ENCODE measurements around the gene SLC6A5.

SLC6A5 gene

GRCh38 chr11:20620988-20621387 is 21.6 kb downstream of the SLC6A5 start:
- DNase-seq (ENCODE audit: low read depth in 2 of 2), result no peak

DNA sequence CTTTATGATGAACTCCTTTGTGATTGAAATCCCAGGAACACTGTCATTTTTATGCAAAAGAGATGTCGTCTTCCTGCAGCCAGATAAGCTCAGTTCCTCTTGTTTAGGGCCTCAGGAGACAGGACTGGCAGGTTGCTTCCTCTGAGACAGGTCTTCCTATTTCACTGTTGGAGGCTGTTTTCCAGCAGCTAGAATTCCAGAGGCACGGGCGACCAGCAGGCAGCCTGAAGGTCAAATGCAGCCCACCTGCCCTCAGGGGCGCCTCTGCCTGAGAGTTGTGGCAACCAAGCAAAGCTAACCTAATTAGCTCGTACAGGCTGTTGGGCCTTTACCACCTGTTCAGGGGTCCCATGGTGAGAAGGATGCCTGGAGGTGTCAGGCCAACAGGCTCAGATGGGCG is 22.3 kb downstream of the SLC6A5 start:
- DNase-seq (ENCODE audit: low read depth in 2 of 2), result no peak

DNA sequence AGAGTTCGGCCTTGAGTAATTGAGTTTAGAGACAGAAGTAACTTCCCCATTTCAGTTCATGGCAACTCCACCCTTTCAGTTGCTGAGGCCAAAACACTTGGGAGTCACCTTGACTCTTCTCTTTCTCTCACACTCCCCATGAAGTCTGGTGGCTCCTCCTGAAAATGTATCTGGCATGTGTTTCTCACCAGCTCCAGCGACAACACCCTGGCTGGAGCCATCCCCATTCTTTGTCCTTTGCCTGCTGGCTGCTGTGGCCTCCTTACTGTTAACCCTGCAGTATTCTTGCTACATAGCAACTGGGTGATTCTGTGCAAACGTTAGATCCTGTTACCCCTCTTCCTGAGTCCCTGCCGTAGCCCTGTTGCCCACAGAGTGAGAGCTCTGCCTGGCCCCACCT is 23.8 kb downstream of the SLC6A5 start:
- no peak for DNase-seq (ENCODE audit: low read depth in 2 of 2)

DNA sequence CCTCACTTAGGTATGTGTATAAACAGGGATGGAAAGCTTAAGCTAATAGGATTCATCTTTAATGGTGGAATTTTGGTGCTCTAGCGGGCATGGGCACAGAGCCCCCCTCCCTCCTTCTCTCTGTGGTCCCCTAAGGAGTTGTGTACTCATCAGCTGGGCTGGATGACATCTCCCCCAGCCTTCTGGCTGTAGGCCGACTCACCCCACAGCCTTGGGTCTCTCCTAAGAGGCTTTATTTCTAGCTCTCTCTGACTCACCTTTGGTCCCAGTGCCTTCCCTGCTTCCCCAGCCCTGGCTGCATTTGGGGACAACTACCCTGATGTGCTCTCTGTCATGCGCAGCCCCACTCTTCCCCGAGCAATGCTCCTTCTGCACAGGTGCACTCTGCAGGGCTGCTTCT is 26.9 kb downstream of the SLC6A5 start:
- DNase-seq (ENCODE audit: low read depth in 2 of 2), result no peak

DNA sequence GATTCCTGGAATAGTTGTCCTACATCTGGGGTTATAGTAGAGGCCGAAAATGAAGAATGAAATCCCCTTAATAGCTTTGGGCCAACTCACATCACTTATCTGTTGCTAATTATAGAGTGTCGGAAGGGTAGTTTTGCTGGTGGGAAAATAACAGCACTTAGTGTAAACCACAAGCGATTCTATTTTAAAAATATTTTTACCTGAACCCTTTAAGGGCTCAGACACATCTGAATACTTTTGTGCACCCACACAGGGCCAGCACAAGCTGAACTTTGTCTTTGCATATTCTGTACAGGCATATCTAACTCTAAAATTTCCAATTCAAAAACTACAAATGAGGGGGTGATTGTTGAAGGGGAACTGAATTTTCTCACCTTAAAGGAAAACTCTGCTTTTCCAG is 27.6 kb downstream of the SLC6A5 start:
- DNase-seq (ENCODE audit: low read depth in 2 of 2), result no peak

DNA sequence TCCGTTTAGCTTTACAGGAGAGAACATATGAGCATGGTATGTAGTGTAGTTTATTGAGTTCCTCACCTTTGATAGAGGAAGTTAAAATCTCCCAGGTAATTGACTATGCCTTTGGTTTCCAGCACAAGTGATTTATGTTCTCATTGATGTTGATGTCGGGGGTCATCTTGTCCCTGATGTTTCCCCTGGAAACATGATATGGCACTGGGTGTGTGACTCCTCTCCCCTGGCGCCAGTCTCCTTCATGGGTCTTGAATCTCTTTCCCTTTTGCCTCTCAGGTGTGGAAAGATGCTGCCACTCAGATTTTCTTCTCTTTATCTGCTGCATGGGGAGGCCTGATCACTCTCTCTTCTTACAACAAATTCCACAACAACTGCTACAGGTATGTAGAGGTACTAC is 28.3 kb downstream of the SLC6A5 start:
- no peak for DNase-seq (ENCODE audit: low read depth in 2 of 2)

GRCh38 chr11:20631519-20632168 is 32.2 kb downstream of the SLC6A5 start:
- DNase-seq (ENCODE audit: low read depth in 2 of 2), result no peak

- DNase-seq (ENCODE audit: low read depth in 2 of 2), result no peak
Observed at GRCh38 chr11:20632169-20632532, 32.7 kb downstream of the SLC6A5 start.

DNA sequence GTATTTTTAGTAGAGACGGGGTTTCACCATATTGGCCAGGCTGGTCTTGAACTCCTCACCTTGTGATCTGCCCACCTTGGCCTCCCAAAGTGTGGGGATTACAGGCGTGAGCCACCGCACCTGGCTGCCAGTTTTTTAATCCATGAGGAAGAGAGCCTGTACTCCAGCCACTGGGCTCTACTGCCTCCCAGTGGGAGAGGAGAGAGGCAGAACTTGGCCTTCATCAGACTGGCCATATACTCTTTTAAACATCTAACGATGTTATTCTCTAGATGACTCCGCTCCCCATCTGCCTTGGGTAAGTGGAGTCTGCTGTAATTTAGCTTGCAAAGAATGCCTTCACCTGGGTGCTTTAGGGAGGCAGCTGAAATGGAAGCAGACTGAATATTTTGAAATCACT is 34.6 kb downstream of the SLC6A5 start:
- DNase-seq (ENCODE audit: low read depth in 2 of 2), result no peak

- DNase-seq (ENCODE audit: low read depth in 2 of 2), result no peak
Observed at GRCh38 chr11:20634781-20635180, 35.4 kb downstream of the SLC6A5 start.

- no peak for DNase-seq (ENCODE audit: low read depth in 2 of 2)
Observed at GRCh38 chr11:20638074-20638473, 38.7 kb downstream of the SLC6A5 start.

DNA sequence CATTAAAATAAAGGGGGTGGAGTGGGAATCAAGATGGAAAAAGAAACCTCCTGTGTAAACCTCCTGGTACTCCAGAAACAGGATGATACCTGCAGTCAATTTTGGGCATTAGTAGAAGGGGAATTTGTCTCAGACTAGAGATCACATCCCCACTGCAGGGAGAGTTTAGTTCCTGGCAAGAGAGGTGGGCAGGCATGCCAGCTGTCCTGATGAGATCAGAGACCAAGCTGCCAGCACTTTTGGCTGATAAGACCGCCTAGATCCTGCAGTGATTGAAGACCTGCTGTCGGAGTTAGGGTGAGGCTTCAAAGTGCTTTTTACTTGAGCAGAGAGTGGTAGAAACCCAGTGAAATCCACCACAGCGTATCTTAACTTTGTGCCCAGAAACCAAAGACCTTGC is 40.3 kb downstream of the SLC6A5 start:
- DNase-seq (ENCODE audit: low read depth in 2 of 2), result no peak

GRCh38 chr11:20640401-20640800 is 41.0 kb downstream of the SLC6A5 start:
- DNase-seq (ENCODE audit: low read depth in 2 of 2), result no peak

GRCh38 chr11:20644360-20644759 is 45.0 kb downstream of the SLC6A5 start:
- DNase-seq (ENCODE audit: low read depth in 2 of 2), result no peak

DNA sequence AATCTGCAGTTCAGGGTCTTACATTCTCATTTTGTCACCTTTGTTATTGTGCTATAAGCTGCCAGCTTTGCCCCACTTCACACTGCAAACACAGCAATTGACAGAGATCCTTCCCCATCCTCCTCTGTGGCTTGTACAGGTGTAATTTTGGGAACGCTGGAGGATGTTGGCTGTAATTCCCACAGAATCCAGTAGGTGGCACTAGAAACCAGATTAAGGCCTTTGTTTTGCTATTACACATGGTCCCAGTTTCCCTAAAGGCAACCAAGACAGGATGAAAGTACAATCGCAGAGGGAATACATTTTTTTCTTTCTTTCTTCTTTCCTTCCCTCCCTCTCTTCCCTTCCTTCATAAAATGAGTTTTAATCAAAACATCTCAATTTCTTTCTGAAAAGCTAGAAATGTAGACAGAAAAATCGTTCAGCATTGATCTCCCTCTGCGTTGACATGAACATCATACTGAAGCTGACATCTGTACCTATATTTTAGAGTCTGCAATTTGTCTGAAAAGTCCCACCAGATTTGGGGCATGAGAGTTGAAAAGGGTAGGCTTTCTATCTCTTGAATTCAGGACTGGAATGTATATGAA is 48.7 kb downstream of the SLC6A5 start:
- no peak for DNase-seq (ENCODE audit: low read depth in 2 of 2)

- DNase-seq (ENCODE audit: low read depth in 2 of 2), result no peak
Observed at GRCh38 chr11:20652150-20652806, 52.9 kb downstream of the SLC6A5 start.

GRCh38 chr11:20654038-20654437 is 54.6 kb downstream of the SLC6A5 start:
- no peak for DNase-seq (ENCODE audit: low read depth in 2 of 2)

GRCh38 chr11:20656901-20657300 is 57.5 kb downstream of the SLC6A5 start:
- no peak for DNase-seq (ENCODE audit: low read depth in 2 of 2)

DNA sequence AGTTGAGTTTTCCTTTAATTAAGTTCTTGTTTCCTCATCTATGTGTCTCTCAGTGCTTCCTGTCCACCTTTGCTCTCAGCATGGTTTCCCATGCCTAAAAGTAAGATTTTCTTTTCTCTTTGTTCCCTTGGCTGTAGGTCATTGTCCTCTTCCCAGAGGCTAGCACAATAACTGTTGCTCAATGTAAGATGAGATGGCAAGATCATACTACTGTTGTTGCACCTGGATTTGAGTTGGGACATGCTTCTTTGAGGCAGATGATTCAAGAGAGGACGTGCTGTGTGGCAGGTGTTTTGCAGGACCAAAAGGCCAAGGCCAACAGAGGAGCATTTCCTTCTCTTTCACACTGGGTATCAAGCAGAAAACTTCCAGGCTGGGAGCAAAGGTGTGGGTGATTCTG is 58.7 kb downstream of the SLC6A5 start:
- DNase-seq (ENCODE audit: low read depth in 2 of 2), result no peak

GRCh38 chr11:20661445-20661844 is 62.0 kb downstream of the SLC6A5 start:
- no peak for DNase-seq (ENCODE audit: low read depth in 2 of 2)

- no peak for DNase-seq (ENCODE audit: low read depth in 2 of 2)
Observed at GRCh38 chr11:20661850-20662249, 62.4 kb downstream of the SLC6A5 start.

DNA sequence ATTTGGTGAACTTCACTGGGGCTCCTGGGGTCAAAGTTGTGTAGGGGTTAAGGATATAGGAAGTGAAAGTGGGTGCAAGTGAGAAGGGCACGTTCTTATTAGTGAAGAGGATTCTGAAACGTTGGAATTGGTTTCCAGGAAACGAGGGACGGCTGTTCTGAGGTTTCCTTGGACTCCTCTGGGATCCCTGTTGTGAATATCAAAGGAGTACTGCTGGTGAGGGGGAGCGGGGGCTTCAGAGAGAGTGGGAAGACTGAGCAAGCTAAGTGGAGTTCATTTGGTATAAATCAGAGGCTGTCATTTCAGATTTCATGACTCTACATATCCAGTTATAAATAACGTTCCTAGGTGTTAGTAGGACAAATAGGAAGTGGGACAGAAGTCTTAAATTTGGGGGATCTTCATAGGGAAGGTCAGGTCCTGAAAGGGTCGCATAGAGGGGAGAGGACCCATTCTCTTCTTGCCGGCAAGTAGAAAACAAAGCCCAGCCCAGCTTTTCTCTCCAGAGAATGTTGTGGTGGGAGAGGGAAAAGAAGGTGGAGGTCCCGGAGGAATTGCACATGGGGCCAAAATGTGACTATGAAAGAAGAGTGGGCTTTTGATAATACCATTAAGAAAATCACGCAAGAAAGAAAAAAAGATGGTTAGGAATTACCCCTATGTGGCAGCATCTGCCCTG is 68.9 kb downstream of the SLC6A5 start:
- no peak for DNase-seq (ENCODE audit: low read depth in 2 of 2)
